Progenitor cell of endocrine pancreas (in vitro differentiated cells): ENCODE measurements around the gene HAPSTR1. TPM values are rescaled to one million over a fixed set of nuclear protein-coding genes. Genes with fewer than 3 reads are reported as not detected.

Experiments used
- DNase-seq: peaks from one replicate; pipeline ENCODE4 v3.0.0; 2021; ENCODE audit warnings: low spot score; ENCODE audit not compliant: unreplicated experiment
- H3K27ac Mint-ChIP-seq: 2 replicates; pipeline ENCODE4 v1.8.0; 2021; ENCODE audit warnings: mild to moderate bottlenecking, moderate library complexity, mixed read lengths
- H3K27me3 Mint-ChIP-seq: 2 replicates; pipeline ENCODE4 v1.8.0; 2021; ENCODE audit warnings: mixed read lengths
- H3K36me3 Mint-ChIP-seq: 2 replicates; pipeline ENCODE4 v1.8.0; 2022; ENCODE audit warnings: mixed read lengths; ENCODE audit not compliant: insufficient read depth
- H3K4me1 Mint-ChIP-seq: 2 replicates; pipeline ENCODE4 v1.8.0; 2021; ENCODE audit warnings: low read depth, mixed read lengths
- H3K4me3 Mint-ChIP-seq: 2 replicates; pipeline ENCODE4 v1.8.0; 2021; ENCODE audit warnings: low read depth, mild to moderate bottlenecking, moderate library complexity, mixed read lengths
- H3K9me3 Mint-ChIP-seq: 2 replicates; pipeline ENCODE4 v1.8.0; 2021; ENCODE audit warnings: low read depth, mixed read lengths
- CTCF ChIP-seq: fragments of 200-600 bp; sonication (generic); IDR thresholded peaks from one replicate; pipeline ENCODE4 v1.5.0; 2021; ENCODE audit warnings: antibody characterized with exemption, mild to moderate bottlenecking; ENCODE audit not compliant: unreplicated experiment
- total RNA-seq: library from RNA; stranded (reverse); gene quantifications from 2 replicates; pipeline ENCODE4 v1.2.1, GENCODE V29; 2021

The HAPSTR1 gene
- total RNA-seq, 1 donor from 2014 or later = 79.7 TPM

GRCh38 chr16:9054460-9054859, 37.0 kb upstream of the HAPSTR1 start:
- no peak for DNase-seq
- TF ChIP-seq CTCF = no peak
- no peaks in the 10 kb centered on the region for H3K9me3 Mint-ChIP-seq
- peaks cover 2% of the 10 kb centered on the region for H3K4me1 Mint-ChIP-seq
- no peak overlapping the region for H3K4me3 Mint-ChIP-seq
- H3K27me3 Mint-ChIP-seq = no peaks in the 10 kb centered on the region
- H3K27ac Mint-ChIP-seq = no peak overlapping the region
- H3K36me3 Mint-ChIP-seq = no peaks in the 10 kb centered on the region

- no peaks in the 10 kb centered on the region for H3K36me3 Mint-ChIP-seq
- DNase-seq = no peak
- H3K27ac Mint-ChIP-seq = no peak overlapping the region
- H3K9me3 Mint-ChIP-seq = no peaks in the 10 kb centered on the region
- no peak overlapping the region for H3K4me3 Mint-ChIP-seq
- H3K4me1 Mint-ChIP-seq = peaks cover 2% of the 10 kb centered on the region
- no peaks in the 10 kb centered on the region for H3K27me3 Mint-ChIP-seq
- no peak for TF ChIP-seq CTCF
Observed at GRCh38 chr16:9055115-9055514, 36.3 kb upstream of the HAPSTR1 start.

- H3K4me1 Mint-ChIP-seq = peaks cover 2% of the 10 kb centered on the region
- no peaks in the 10 kb centered on the region for H3K27me3 Mint-ChIP-seq
- H3K27ac Mint-ChIP-seq = no peak overlapping the region
- H3K9me3 Mint-ChIP-seq = no peaks in the 10 kb centered on the region
- TF ChIP-seq CTCF = no peak
- no peak for DNase-seq
- no peaks in the 10 kb centered on the region for H3K36me3 Mint-ChIP-seq
- H3K4me3 Mint-ChIP-seq = no peak overlapping the region
Observed at GRCh38 chr16:9055661-9056060, 35.8 kb upstream of the HAPSTR1 start.

- Mint-ChIP-seq H3K27ac (no peak overlapping the region), H3K9me3 (no peaks in the 10 kb centered on the region), H3K4me3 (no peak overlapping the region), H3K4me1 (peaks cover 2% of the 10 kb centered on the region), H3K36me3 (no peaks in the 10 kb centered on the region), H3K27me3 (no peaks in the 10 kb centered on the region)
- TF ChIP-seq CTCF = no peak
- DNase-seq = no peak
Observed at GRCh38 chr16:9056061-9056460, 35.4 kb upstream of the HAPSTR1 start.

DNA sequence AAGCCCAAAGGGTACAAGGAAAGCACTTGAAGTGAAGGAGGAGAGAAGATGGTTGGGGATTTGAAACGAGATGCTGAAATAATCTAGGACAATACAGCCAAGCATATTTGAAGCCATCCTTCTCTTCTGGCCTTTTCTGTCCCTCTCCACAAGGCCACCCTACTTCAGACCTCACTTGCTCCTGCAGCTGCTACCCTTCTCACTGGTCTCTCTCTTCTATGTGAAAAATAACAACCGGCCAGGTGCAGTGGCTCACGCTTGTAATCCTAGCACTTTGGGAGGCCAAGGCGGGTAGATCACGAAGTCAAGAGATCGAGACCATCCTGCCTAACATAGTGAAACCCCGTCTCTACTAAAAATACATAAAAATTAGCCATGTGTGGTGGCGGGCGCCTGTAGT, 33.2 kb upstream of the HAPSTR1 start:
- no peak for DNase-seq
- Mint-ChIP-seq H3K4me1 (no peaks in the 10 kb centered on the region), H3K27me3 (peaks cover 3% of the 10 kb centered on the region), H3K9me3 (no peaks in the 10 kb centered on the region), H3K36me3 (no peaks in the 10 kb centered on the region), H3K27ac (no peak overlapping the region), H3K4me3 (no peak overlapping the region)
- no peak for TF ChIP-seq CTCF
